ENCODE measurements around the gene ZCCHC4. TPM values are rescaled to one million over a fixed set of nuclear protein-coding genes. Genes with fewer than 3 reads are reported as not detected.

The ZCCHC4 gene
- total RNA-seq, 4 donors from 2014 or later: 5.6 to 33.3 (median 11.1) TPM

DNA sequence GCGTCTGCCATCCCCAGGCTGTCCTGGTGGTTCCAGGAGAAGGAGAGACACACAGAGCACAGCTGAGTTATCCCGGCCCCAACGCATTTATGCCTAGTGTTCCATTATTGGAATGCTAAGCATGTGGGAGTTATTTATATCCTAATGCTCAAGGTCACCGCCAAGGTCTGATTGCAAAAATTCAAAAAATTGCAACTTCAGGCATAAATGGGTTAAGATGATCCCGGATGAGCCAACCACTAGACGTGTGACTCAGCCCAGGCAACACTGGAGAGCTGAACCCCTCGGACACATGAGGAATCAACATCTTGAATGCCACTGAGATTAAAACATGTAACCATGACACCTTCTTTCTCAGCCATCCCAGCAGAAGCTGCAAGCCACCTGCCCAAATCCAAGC lies 3.8 kb upstream of the ZCCHC4 start:
- no peak overlapping the region for H3K4me3 ChIP-seq
- H3K27me3 ChIP-seq: no peaks in the 10 kb centered on the region
- no peaks in the 10 kb centered on the region for H3K4me1 ChIP-seq
- TF ChIP-seq POLR2A (IDR thresholded peaks at IDR 0.05): no peak
- TF ChIP-seq, protein P1, sequence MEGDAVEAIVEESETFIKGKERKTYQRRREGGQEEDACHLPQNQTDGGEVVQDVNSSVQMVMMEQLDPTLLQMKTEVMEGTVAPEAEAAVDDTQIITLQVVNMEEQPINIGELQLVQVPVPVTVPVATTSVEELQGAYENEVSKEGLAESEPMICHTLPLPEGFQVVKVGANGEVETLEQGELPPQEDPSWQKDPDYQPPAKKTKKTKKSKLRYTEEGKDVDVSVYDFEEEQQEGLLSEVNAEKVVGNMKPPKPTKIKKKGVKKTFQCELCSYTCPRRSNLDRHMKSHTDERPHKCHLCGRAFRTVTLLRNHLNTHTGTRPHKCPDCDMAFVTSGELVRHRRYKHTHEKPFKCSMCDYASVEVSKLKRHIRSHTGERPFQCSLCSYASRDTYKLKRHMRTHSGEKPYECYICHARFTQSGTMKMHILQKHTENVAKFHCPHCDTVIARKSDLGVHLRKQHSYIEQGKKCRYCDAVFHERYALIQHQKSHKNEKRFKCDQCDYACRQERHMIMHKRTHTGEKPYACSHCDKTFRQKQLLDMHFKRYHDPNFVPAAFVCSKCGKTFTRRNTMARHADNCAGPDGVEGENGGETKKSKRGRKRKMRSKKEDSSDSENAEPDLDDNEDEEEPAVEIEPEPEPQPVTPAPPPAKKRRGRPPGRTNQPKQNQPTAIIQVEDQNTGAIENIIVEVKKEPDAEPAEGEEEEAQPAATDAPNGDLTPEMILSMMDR (IDR thresholded peaks at IDR 0.05): no peak
- intact Hi-C loops (cut with DNase I; ENCODE audit: low total_unique reads): no loop called here
- no peak for DNase-seq
- H3K9me3 ChIP-seq: no peaks in the 10 kb centered on the region
- H3K36me3 ChIP-seq: no peaks in the 10 kb centered on the region
- H3K27ac ChIP-seq: no peak overlapping the region

DNA sequence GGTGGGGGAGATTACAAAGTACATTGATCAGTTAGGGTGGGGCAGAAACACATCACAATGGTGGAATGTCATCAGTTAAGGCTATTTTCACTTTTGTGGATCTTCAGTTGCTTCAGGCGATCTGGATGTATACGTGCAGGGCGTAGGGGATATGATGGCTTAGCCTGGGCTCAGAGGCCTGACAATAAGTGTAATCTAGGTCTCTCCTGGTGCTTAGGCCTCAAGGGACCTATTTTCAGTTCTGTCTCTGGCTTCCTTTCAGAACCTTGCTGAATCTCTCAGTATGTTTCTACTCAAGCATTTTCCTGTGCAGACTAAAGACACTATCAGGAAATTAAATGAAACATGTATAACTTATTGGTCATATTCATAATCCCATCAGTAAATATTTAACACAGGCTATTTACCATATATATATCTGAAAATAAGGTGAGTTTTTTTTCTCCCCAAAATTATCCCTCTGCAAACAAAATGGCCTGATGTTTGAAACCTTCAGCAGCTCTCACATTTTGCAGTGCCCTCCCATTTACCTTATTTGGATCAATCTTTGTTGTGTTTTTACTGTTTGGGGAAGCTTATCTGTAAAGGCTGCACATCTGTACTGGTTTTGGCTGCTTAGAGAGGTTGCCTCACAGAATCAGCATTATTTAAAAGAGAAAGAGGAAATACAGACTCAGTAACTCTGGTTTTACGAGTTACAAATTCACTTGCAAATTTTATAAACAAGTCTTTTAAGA lies 2.3 kb upstream of the ZCCHC4 start:
- Histone ChIP-seq H3K9me3 (no peaks in the 10 kb centered on the region), H3K36me3 (no peaks in the 10 kb centered on the region), H3K4me3 (no peak overlapping the region), H3K27ac (no peak overlapping the region), H3K4me1 (no peaks in the 10 kb centered on the region), H3K27me3 (no peaks in the 10 kb centered on the region)
- DNase-seq: no peak
- intact Hi-C loops (cut with DNase I; ENCODE audit: low total_unique reads): no loop called here
- TF ChIP-seq, protein P1 (IDR thresholded peaks at IDR 0.05): no peak
- no peak for TF ChIP-seq POLR2A (IDR thresholded peaks at IDR 0.05)

- Histone ChIP-seq H3K27me3 (no peaks in the 10 kb centered on the region), H3K9me3 (no peaks in the 10 kb centered on the region), H3K36me3 (no peaks in the 10 kb centered on the region), H3K4me3 (no peak overlapping the region), H3K4me1 (no peaks in the 10 kb centered on the region), H3K27ac (no peak overlapping the region)
- intact Hi-C loops (cut with DNase I; ENCODE audit: low total_unique reads): no loop called here
- DNase-seq: no peak
- TF ChIP-seq, protein P1 (IDR thresholded peaks at IDR 0.05): no peak
- TF ChIP-seq POLR2A (IDR thresholded peaks at IDR 0.05): no peak
Observed at GRCh38 chr4:25310803-25311166, 1.8 kb upstream of the ZCCHC4 start.

- no peaks in the 10 kb centered on the region for H3K27me3 ChIP-seq
- H3K27ac ChIP-seq: peak overlapping the region; percentile 71 to 79
- intact Hi-C loops (cut with DNase I; ENCODE audit: low total_unique reads): no loop called here
- H3K4me3 ChIP-seq: peak overlapping the region; percentile 52 to 68
- no peaks in the 10 kb centered on the region for H3K4me1 ChIP-seq
- no peaks in the 10 kb centered on the region for H3K36me3 ChIP-seq
- TF ChIP-seq POLR2A (IDR thresholded peaks at IDR 0.05): no peak
- TF ChIP-seq, protein P1 (IDR thresholded peaks at IDR 0.05): no peak
- no peak for DNase-seq
- no peaks in the 10 kb centered on the region for H3K9me3 ChIP-seq
Observed at GRCh38 chr4:25313201-25313895, 774 bp downstream of the ZCCHC4 start.

GRCh38 chr4:25320336-25320735 lies 7.8 kb downstream of the ZCCHC4 start:
- H3K36me3 ChIP-seq: no peaks in the 10 kb centered on the region

More at GRCh38 chr4:25320336-25320735, 7.8 kb downstream of the ZCCHC4 start:
- TF ChIP-seq, protein P1 (IDR thresholded peaks at IDR 0.05): no peak
- TF ChIP-seq POLR2A (IDR thresholded peaks at IDR 0.05): no peak
- Histone ChIP-seq H3K4me3 (no peak overlapping the region), H3K9me3 (no peaks in the 10 kb centered on the region), H3K4me1 (no peaks in the 10 kb centered on the region), H3K27me3 (no peaks in the 10 kb centered on the region), H3K27ac (no peak overlapping the region)
- intact Hi-C loops (cut with DNase I; ENCODE audit: low total_unique reads): no loop called here
- DNase-seq: no peak
